NCI-H524 treated with DMSO at 0.1 percent for 48 hours (cell line): ENCODE results near the gene IDUA.

ENCODE experiments used
- DNase-seq: peaks from one replicate; lab custom pipeline; 2025; lab: John Stamatoyannopoulos, UW

Gene IDUA

GRCh38 chr4:1000686-1001260 lies 13.9 kb downstream of the IDUA start:
- no peak for DNase-seq

- no peak for DNase-seq
Observed at GRCh38 chr4:1001561-1002130, 14.8 kb downstream of the IDUA start.

- no peak for DNase-seq
Observed at GRCh38 chr4:1002131-1002630, 15.3 kb downstream of the IDUA start.

GRCh38 chr4:1002631-1003251 lies 15.9 kb downstream of the IDUA start:
- DNase-seq: no peak

GRCh38 chr4:1003271-1004070 lies 16.6 kb downstream of the IDUA start:
- no peak for DNase-seq

GRCh38 chr4:1004071-1004418 lies 17.2 kb downstream of the IDUA start:
- no peak for DNase-seq

GRCh38 chr4:1004557-1005485 lies 18.0 kb downstream of the IDUA start:
- no peak for DNase-seq

- no peak for DNase-seq
Observed at GRCh38 chr4:1006856-1007255, 20.0 kb downstream of the IDUA start.

- no peak for DNase-seq
Observed at GRCh38 chr4:1008840-1009541, 22.1 kb downstream of the IDUA start.

- DNase-seq: no peak
Observed at GRCh38 chr4:1009542-1010394, 22.9 kb downstream of the IDUA start.

GRCh38 chr4:1010395-1011021 lies 23.7 kb downstream of the IDUA start:
- no peak for DNase-seq

- no peak for DNase-seq
Observed at GRCh38 chr4:1011022-1011665, 24.3 kb downstream of the IDUA start, which contains the start of gene FGFRL1. FGFRL1 (plus strand) TSS chr4:1011626; CDS start chr4:1012486, 860 bp downstream.

GRCh38 chr4:1011666-1012033 lies 24.8 kb downstream of the IDUA start:
- DNase-seq: no peak

- peak; percentile 11 for DNase-seq
Observed at GRCh38 chr4:1012034-1012739, 25.3 kb downstream of the IDUA start.

- no peak for DNase-seq
Observed at GRCh38 chr4:1013225-1014073, 26.6 kb downstream of the IDUA start.

GRCh38 chr4:1014291-1015167 lies 27.7 kb downstream of the IDUA start:
- no peak for DNase-seq

GRCh38 chr4:1015179-1015578 lies 28.3 kb downstream of the IDUA start:
- no peak for DNase-seq
